DND-41 (cell line): ENCODE results near the gene ACSS3.

Source experiments
- EZH2 ChIP-seq: IDR thresholded peaks from 3 replicates; pipeline ENCODE4 v1.6.1; 2012; ENCODE audit warnings: borderline replicate concordance, low read depth, mild to moderate bottlenecking, moderate library complexity, low read length, inconsistent platforms; ENCODE audit not compliant: severe bottlenecking
- TF ChIP-seq, protein P1 (sequence below): IDR thresholded peaks from 2 replicates; pipeline ENCODE4 v1.5.1; 2012; ENCODE audit warnings: borderline replicate concordance, low read length, moderate library complexity, mild to moderate bottlenecking; ENCODE audit not compliant: poor library complexity, severe bottlenecking; ENCODE audit errors: extremely low read depth

DNA sequence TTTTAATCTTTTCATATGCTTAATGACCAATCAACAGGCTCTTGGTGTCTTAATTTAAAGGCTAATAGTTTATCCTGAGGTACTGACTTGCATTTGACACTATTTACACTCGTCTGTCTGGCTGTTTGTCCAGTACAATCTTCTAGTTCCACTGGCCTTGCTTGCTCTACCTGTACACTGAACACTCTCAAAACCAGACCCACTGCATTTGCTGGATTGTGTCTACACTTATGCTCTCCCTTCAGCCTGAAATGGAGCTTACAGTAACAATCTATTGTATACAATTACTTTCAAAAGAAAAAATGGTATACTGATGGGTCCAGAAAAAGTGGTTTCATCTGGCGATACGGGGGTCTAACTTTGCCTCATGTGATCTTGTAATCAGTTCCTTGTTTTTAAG lies 2.3 kb upstream of the ACSS3 start:
- TF ChIP-seq, protein P1, sequence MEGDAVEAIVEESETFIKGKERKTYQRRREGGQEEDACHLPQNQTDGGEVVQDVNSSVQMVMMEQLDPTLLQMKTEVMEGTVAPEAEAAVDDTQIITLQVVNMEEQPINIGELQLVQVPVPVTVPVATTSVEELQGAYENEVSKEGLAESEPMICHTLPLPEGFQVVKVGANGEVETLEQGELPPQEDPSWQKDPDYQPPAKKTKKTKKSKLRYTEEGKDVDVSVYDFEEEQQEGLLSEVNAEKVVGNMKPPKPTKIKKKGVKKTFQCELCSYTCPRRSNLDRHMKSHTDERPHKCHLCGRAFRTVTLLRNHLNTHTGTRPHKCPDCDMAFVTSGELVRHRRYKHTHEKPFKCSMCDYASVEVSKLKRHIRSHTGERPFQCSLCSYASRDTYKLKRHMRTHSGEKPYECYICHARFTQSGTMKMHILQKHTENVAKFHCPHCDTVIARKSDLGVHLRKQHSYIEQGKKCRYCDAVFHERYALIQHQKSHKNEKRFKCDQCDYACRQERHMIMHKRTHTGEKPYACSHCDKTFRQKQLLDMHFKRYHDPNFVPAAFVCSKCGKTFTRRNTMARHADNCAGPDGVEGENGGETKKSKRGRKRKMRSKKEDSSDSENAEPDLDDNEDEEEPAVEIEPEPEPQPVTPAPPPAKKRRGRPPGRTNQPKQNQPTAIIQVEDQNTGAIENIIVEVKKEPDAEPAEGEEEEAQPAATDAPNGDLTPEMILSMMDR: no peak
- TF ChIP-seq EZH2: no peak
